ENCODE data around the gene KRT84.

- TF ChIP-seq REST (IDR thresholded peaks at IDR 0.05; ENCODE audit: insufficient replicate concordance, low read depth) (no peak), CTCF (IDR thresholded peaks at IDR 0.05; ENCODE audit: insufficient read depth, low read length) (no peak), POLR2AphosphoS5 (IDR thresholded peaks at IDR 0.05; ENCODE audit: low read depth) (no peak)
Observed at GRCh38 chr12:52394836-52395405, 9.5 kb upstream of the KRT84 start.

Measured in HL-60 (cell line).